Transverse colon (tissue), 4 donors: ENCODE results near the gene RGMA. TPM values are rescaled to one million over a fixed set of nuclear protein-coding genes. Genes with fewer than 3 reads are reported as not detected.

Source experiments
- DNase-seq: peaks from one replicate; pipeline ENCODE4 v3.0.0-alpha.2; 2019
- H3K27ac ChIP-seq, 4 donors: fragments of 200-600 bp; sonication (generic); 2 replicates each; pipeline ENCODE4 v1.5.1; 2016 to 2018; ENCODE audit warnings: inconsistent platforms in 4 of 4
- H3K27me3 ChIP-seq: fragments of 200-600 bp; sonication (generic); 2 replicates; pipeline ENCODE4 v1.5.1; 2017; ENCODE audit warnings: inconsistent platforms
- H3K36me3 ChIP-seq, 4 donors: fragments of 200-600 bp; sonication (generic); 2 replicates each; pipeline ENCODE4 v1.5.1; 2017 to 2019; ENCODE audit warnings: inconsistent platforms in 4 of 4
- H3K4me1 ChIP-seq, 4 donors: fragments of 200-600 bp; sonication (generic); 2 replicates each; pipeline ENCODE4 v1.5.1; 2017 to 2020; ENCODE audit warnings: inconsistent platforms in 4 of 4
- H3K4me3 ChIP-seq, 4 donors: fragments of 200-600 bp; sonication (generic); 1 replicate in 1 of 4; 2 replicates in 3 of 4; pipeline versions ENCODE4 v1.5.1 to v1.6.1; 2017 to 2019; ENCODE audit warnings: inconsistent platforms in 4 of 4
- H3K9me3 ChIP-seq, 2 donors: fragments of 200-600 bp; sonication (generic); 2 replicates each; pipeline ENCODE4 v1.5.1; 2017 to 2019; ENCODE audit warnings: inconsistent platforms in 2 of 2
- CTCF ChIP-seq, 5 experiments: fragments of 200-600 bp in 3 of 5; fragments of 450-650 bp in 2 of 5; sonication (generic) in 3 of 5; IDR thresholded peaks; 1 replicate in 2 of 5; 2 replicates in 3 of 5; pipeline ENCODE4 v1.5.1; 2016 to 2017; ENCODE audit warnings: antibody characterized with exemption in 5 of 5, inconsistent platforms in 3 of 5, mild to moderate bottlenecking in 2 of 5, moderate library complexity in 1 of 5
- EP300 ChIP-seq: sonication (generic); formaldehyde crosslinking; IDR thresholded peaks from one replicate; pipeline ENCODE4 v1.6.1; 2017; ENCODE audit warnings: antibody characterized with exemption, low read depth
- POLR2A ChIP-seq: fragments of 450-650 bp; IDR thresholded peaks from one replicate; pipeline ENCODE4 v1.6.1; 2016; ENCODE audit warnings: antibody characterized with exemption, mild to moderate bottlenecking, moderate library complexity
- POLR2AphosphoS5 ChIP-seq, 3 donors: sonication (generic); formaldehyde crosslinking; IDR thresholded peaks; one replicate each; pipeline ENCODE4 v1.6.1; 2016; ENCODE audit warnings: antibody characterized with exemption in 3 of 3
- WGBS, 2 donors: methylation state at CpG; one replicate each; pipeline ENCODE4 v1.1.5; 2018; ENCODE audit warnings: low coverage in 1 of 2; 5-methylcytosine and 5-hydroxymethylcytosine counted together
- in situ Hi-C, 4 donors: fragments of 200-750 bp; cut with MboI; loops; one replicate each; pipeline versions ENCODE4 v1.15.0 to v1.15.1; 2017; ENCODE audit warnings: low sequenced_read_pairs in 3 of 4, low pct_ligation_motif_present in 1 of 4, low pct_unique_long_range_greater_than_20kb in 1 of 4
- intact Hi-C: fragments of 100-400 bp; cut with DNase I; formaldehyde crosslinking; loops from one replicate; pipeline ENCODE4 v1.15.1; 2023; ENCODE audit warnings: low total_unique reads
- total RNA-seq, 4 donors: library from RNA; depleted of rRNA; stranded (reverse); fragments of >200 nt; gene quantifications; one replicate each; pipeline ENCODE4 v1.1.0, GENCODE V29; 2016

Gene RGMA
- total RNA-seq, 4 donors from 2014 or later: 8.6 to 53.3 (median 20.6) TPM

- H3K9me3 ChIP-seq: no peaks in the 10 kb centered on the region
- H3K4me1 ChIP-seq: peaks cover 26 to 48% (median 40%) of the 10 kb centered on the region in 4 donors
- H3K27ac ChIP-seq: peak overlapping the region; percentile 76 to 86 (median 83)
- H3K36me3 ChIP-seq: peaks cover 0 to 42% (median 12%) of the 10 kb centered on the region in 4 donors
- H3K27me3 ChIP-seq: no peaks in the 10 kb centered on the region
- in situ Hi-C loops (loop anchor here in 3 of 4 donors (10.0 to 25.0 kb wide), 2 partner anchors 1086 to 1098 kb away; no protein-coding TSS in a partner anchor), intact Hi-C loops (loop anchor here (10.0 kb wide), 1 partner anchor 232 kb away; no protein-coding TSS in a partner anchor)
- H3K4me3 ChIP-seq: no peak overlapping the region
- no peak for DNase-seq
- WGBS, 2 donors: 92% methylated on average over 7 of the region's 9 CpGs; no CpG with 5 or more reads in 1 of the 2 donors
- TF ChIP-seq POLR2A (no peak), EP300 (no peak), POLR2AphosphoS5 (IDR thresholded peaks at IDR 0.05) (no peak), CTCF (IDR thresholded peaks at IDR 0.05) (no peak)
These were observed 62.6 kb downstream of the RGMA start for GRCh38 chr15:93026380-93026817.

GRCh38 chr15:93025625-93025982, 63.4 kb downstream of the RGMA start:
- intact Hi-C loops (loop anchor here (10.0 kb wide), 1 partner anchor 231 kb away; no protein-coding TSS in a partner anchor), in situ Hi-C loops (loop anchor here in 3 of 4 donors (10.0 to 25.0 kb wide), 2 partner anchors 1087 to 1099 kb away; no protein-coding TSS in a partner anchor)
- TF ChIP-seq CTCF (IDR thresholded peaks at IDR 0.05) (no peak), POLR2A (no peak), EP300 (no peak), POLR2AphosphoS5 (IDR thresholded peaks at IDR 0.05) (no peak)
- Histone ChIP-seq H3K36me3 (peaks cover under 1 to 48% (median 19%) of the 10 kb centered on the region in 4 donors), H3K9me3 (no peaks in the 10 kb centered on the region), H3K27me3 (no peaks in the 10 kb centered on the region), H3K4me3 (no peak overlapping the region), H3K4me1 (peaks cover 22 to 44% (median 36%) of the 10 kb centered on the region in 4 donors), H3K27ac (no peak overlapping the region)
- no peak for DNase-seq
- WGBS, 2 donors: 83 to 86% methylated on average over 1 of the region's 1 CpG

- peaks cover 2 to 55% (median 22%) of the 10 kb centered on the region in 4 donors for H3K36me3 ChIP-seq
- H3K27me3 ChIP-seq: no peaks in the 10 kb centered on the region
- H3K27ac ChIP-seq: no peak overlapping the region
- 38 to 88% methylated on average over 1 to 8 of the region's 8 CpGs for WGBS, 2 donors
- H3K4me1 ChIP-seq: peaks cover 18 to 38% (median 29%) of the 10 kb centered on the region in 4 donors
- no peak overlapping the region for H3K4me3 ChIP-seq
- no peak for DNase-seq
- TF ChIP-seq CTCF (IDR thresholded peaks at IDR 0.05) (no peak), POLR2A (no peak), POLR2AphosphoS5 (IDR thresholded peaks at IDR 0.05) (no peak), EP300 (no peak)
- in situ Hi-C loops (loop anchor here in 3 of 4 donors (10.0 to 25.0 kb wide), 2 partner anchors 1087 to 1100 kb away; no protein-coding TSS in a partner anchor), intact Hi-C loops (loop anchor here (10.0 kb wide), 1 partner anchor 230 kb away; no protein-coding TSS in a partner anchor)
- no peaks in the 10 kb centered on the region for H3K9me3 ChIP-seq
These were observed 64.0 kb downstream of the RGMA start for GRCh38 chr15:93024716-93025624.

- Histone ChIP-seq H3K9me3 (no peaks in the 10 kb centered on the region), H3K36me3 (peaks cover 2 to 62% (median 25%) of the 10 kb centered on the region in 4 donors), H3K4me3 (no peak overlapping the region), H3K27ac (no peak overlapping the region), H3K4me1 (peaks cover 18 to 31% (median 23%) of the 10 kb centered on the region in 4 donors), H3K27me3 (no peaks in the 10 kb centered on the region)
- in situ Hi-C loops: loop anchor here in 1 of 4 donors (10.0 kb wide), 1 partner anchor 1101 kb away; no protein-coding TSS in a partner anchor
- DNase-seq: no peak
- whole genome bisulfite sequencing, 2 donors: 91 to 96% methylated on average over 4 to 10 of the region's 10 CpGs
- intact Hi-C loops: loop anchor here (10.0 kb wide), 1 partner anchor 229 kb away; no protein-coding TSS in a partner anchor
- TF ChIP-seq POLR2A (no peak), POLR2AphosphoS5 (IDR thresholded peaks at IDR 0.05) (no peak), EP300 (no peak), CTCF (IDR thresholded peaks at IDR 0.05) (no peak)
These were observed 64.7 kb downstream of the RGMA start for GRCh38 chr15:93024293-93024692.
